Activated CD4-positive, alpha-beta memory T cell treated with anti-CD3 and anti-CD28 coated beads for 36 hours (primary cell): Measurements from ENCODE around the gene IGSF11. TPM values are rescaled to one million over a fixed set of nuclear protein-coding genes. Genes with fewer than 3 reads are reported as not detected.
"Not testable (repeated sequence)": the region's sequence is repeated elsewhere in the genome, so short reads cannot be mapped to it uniquely, and the experiment has no call there.

ENCODE experiments used
- CTCF ChIA-PET: fragments of 350-600 bp; sonication (Branson Sonifier 250); formaldehyde crosslinking; loops from one replicate; lab custom pipeline; 2021; ENCODE audit warnings: antibody characterized with exemption, inconsistent platforms; lab: Charles Lee
- POLR2A ChIA-PET: fragments of 350-600 bp; sonication (Branson Sonifier 250); formaldehyde crosslinking; loops from one replicate; lab custom pipeline; 2021; ENCODE audit warnings: antibody characterized with exemption; lab: Charles Lee
- DNase-seq: peaks from one replicate; pipeline ENCODE4 v3.0.0-alpha.2; 2020
- H3K27ac Mint-ChIP-seq: one replicate; pipeline ENCODE4 v1.8.0; 2021; ENCODE audit warnings: mixed read lengths
- H3K27me3 Mint-ChIP-seq: one replicate; pipeline ENCODE4 v1.8.0; 2021; ENCODE audit warnings: mixed read lengths
- H3K36me3 Mint-ChIP-seq: one replicate; pipeline ENCODE4 v1.8.0; 2021; ENCODE audit warnings: mixed read lengths
- H3K4me1 Mint-ChIP-seq: one replicate; pipeline ENCODE4 v1.8.0; 2021; ENCODE audit warnings: low read depth, mixed read lengths
- H3K4me3 Mint-ChIP-seq: one replicate; pipeline ENCODE4 v1.8.0; 2021; ENCODE audit warnings: mild to moderate bottlenecking, mixed read lengths
- H3K9me3 Mint-ChIP-seq: one replicate; pipeline ENCODE4 v1.8.0; 2021; ENCODE audit warnings: mixed read lengths
- intact Hi-C: fragments of 100-400 bp; cut with micrococcal nuclease; formaldehyde crosslinking; loops from one replicate; pipeline ENCODE4 v1.15.1; 2023
- total RNA-seq, 2 experiments: library from RNA; stranded (reverse); gene quantifications; one replicate each; pipeline ENCODE4 v1.2.3, GENCODE V29; 2021

The IGSF11 gene
- total RNA-seq, 2 experiments from 2014 or later, result 0.14 to 0.15 TPM

- no peaks in the 10 kb centered on the region for H3K36me3 Mint-ChIP-seq
- peaks cover 8% of the 10 kb centered on the region for H3K4me1 Mint-ChIP-seq
- H3K27me3 Mint-ChIP-seq, result no peaks in the 10 kb centered on the region
- H3K9me3 Mint-ChIP-seq, result no peaks in the 10 kb centered on the region
- intact Hi-C loops, result no loop called here
- CTCF ChIA-PET, result interaction anchor here (2.5 kb wide), 1 partner anchor 48 kb away, joined by 7 read pairs; the partner anchor contains the start of gene IGSF11
- no peak overlapping the region for H3K4me3 Mint-ChIP-seq
- DNase-seq, result no peak
- H3K27ac Mint-ChIP-seq, result no peak overlapping the region
- POLR2A ChIA-PET, result no interaction called here
These were observed 47.9 kb downstream of the IGSF11 start for GRCh38 chr3:118986734-118987133.

GRCh38 chr3:118984699-118985098 is 49.9 kb downstream of the IGSF11 start:
- DNase-seq, result no peak
- Mint-ChIP-seq H3K9me3 (no peaks in the 10 kb centered on the region), H3K4me1 (peaks cover 11% of the 10 kb centered on the region), H3K36me3 (no peaks in the 10 kb centered on the region), H3K27me3 (no peaks in the 10 kb centered on the region), H3K4me3 (no peak overlapping the region), H3K27ac (no peak overlapping the region)
- ChIA-PET CTCF (no interaction called here), POLR2A (no interaction called here)
- intact Hi-C loops, result loop anchor here (5.0 kb wide), 1 partner anchor 37 kb away; no protein-coding TSS in a partner anchor

- POLR2A ChIA-PET, result no interaction called here
- H3K27me3 Mint-ChIP-seq, result peaks cover 5% of the 10 kb centered on the region
- H3K4me1 Mint-ChIP-seq, result peaks cover 11% of the 10 kb centered on the region
- H3K27ac Mint-ChIP-seq, result no peak overlapping the region
- CTCF ChIA-PET, result no interaction called here
- DNase-seq, result no peak
- H3K4me3 Mint-ChIP-seq, result no peak overlapping the region
- no peaks in the 10 kb centered on the region for H3K9me3 Mint-ChIP-seq
- no peaks in the 10 kb centered on the region for H3K36me3 Mint-ChIP-seq
- intact Hi-C loops, result loop anchor here (5.0 kb wide), 1 partner anchor 34 kb away; no protein-coding TSS in a partner anchor
These were observed 53.0 kb downstream of the IGSF11 start for GRCh38 chr3:118981494-118982134.

- DNase-seq, result no peak
- POLR2A ChIA-PET, result no interaction called here
- H3K9me3 Mint-ChIP-seq, result no peaks in the 10 kb centered on the region
- intact Hi-C loops, result loop anchor here (5.0 kb wide), 1 partner anchor 34 kb away; no protein-coding TSS in a partner anchor
- CTCF ChIA-PET, result no interaction called here
- H3K27me3 Mint-ChIP-seq, result peaks cover 5% of the 10 kb centered on the region
- H3K4me1 Mint-ChIP-seq, result peaks cover 11% of the 10 kb centered on the region
- H3K4me3 Mint-ChIP-seq, result no peak overlapping the region
- no peak overlapping the region for H3K27ac Mint-ChIP-seq
- no peaks in the 10 kb centered on the region for H3K36me3 Mint-ChIP-seq
These were observed 53.8 kb downstream of the IGSF11 start for GRCh38 chr3:118980832-118981231.

- intact Hi-C loops, result no loop called here
- H3K9me3 Mint-ChIP-seq, result no peaks in the 10 kb centered on the region
- no peak overlapping the region for H3K27ac Mint-ChIP-seq
- H3K36me3 Mint-ChIP-seq, result no peaks in the 10 kb centered on the region
- POLR2A ChIA-PET, result no interaction called here
- peaks cover 5% of the 10 kb centered on the region for H3K27me3 Mint-ChIP-seq
- DNase-seq, result no peak
- peaks cover 8% of the 10 kb centered on the region for H3K4me1 Mint-ChIP-seq
- no peak overlapping the region for H3K4me3 Mint-ChIP-seq
- CTCF ChIA-PET, result no interaction called here
These were observed 56.3 kb downstream of the IGSF11 start for GRCh38 chr3:118978393-118978758.

GRCh38 chr3:118977671-118978392 is 56.8 kb downstream of the IGSF11 start:
- Mint-ChIP-seq H3K4me1 (peaks cover 8% of the 10 kb centered on the region), H3K9me3 (no peaks in the 10 kb centered on the region), H3K27me3 (peaks cover 5% of the 10 kb centered on the region), H3K27ac (no peak overlapping the region), H3K4me3 (no peak overlapping the region), H3K36me3 (no peaks in the 10 kb centered on the region)
- intact Hi-C loops, result no loop called here
- ChIA-PET POLR2A (no interaction called here), CTCF (no interaction called here)
- no peak for DNase-seq

GRCh38 chr3:118977118-118977517 is 57.5 kb downstream of the IGSF11 start:
- Mint-ChIP-seq H3K9me3 (no peaks in the 10 kb centered on the region), H3K27me3 (peaks cover 5% of the 10 kb centered on the region), H3K4me3 (no peak overlapping the region), H3K4me1 (peaks cover 6% of the 10 kb centered on the region), H3K36me3 (no peaks in the 10 kb centered on the region), H3K27ac (no peak overlapping the region)
- intact Hi-C loops, result no loop called here
- ChIA-PET CTCF (no interaction called here), POLR2A (no interaction called here)
- no peak for DNase-seq

GRCh38 chr3:118975476-118975875 is 59.2 kb downstream of the IGSF11 start:
- POLR2A ChIA-PET, H3K36me3 Mint-ChIP-seq, DNase-seq, H3K4me3 Mint-ChIP-seq, CTCF ChIA-PET, H3K27ac Mint-ChIP-seq, H3K27me3 Mint-ChIP-seq, H3K9me3 Mint-ChIP-seq, intact Hi-C loops, H3K4me1 Mint-ChIP-seq: not testable (repeated sequence)

- H3K9me3 Mint-ChIP-seq, result no peaks in the 10 kb centered on the region
- peaks cover 6% of the 10 kb centered on the region for H3K27me3 Mint-ChIP-seq
- no peak for DNase-seq
- intact Hi-C loops, result no loop called here
- no peak overlapping the region for H3K27ac Mint-ChIP-seq
- no peaks in the 10 kb centered on the region for H3K36me3 Mint-ChIP-seq
- peaks cover 3% of the 10 kb centered on the region for H3K4me1 Mint-ChIP-seq
- POLR2A ChIA-PET, result no interaction called here
- CTCF ChIA-PET, result no interaction called here
- H3K4me3 Mint-ChIP-seq, result no peak overlapping the region
These were observed 60.1 kb downstream of the IGSF11 start for GRCh38 chr3:118974356-118975097.

- ChIA-PET POLR2A (no interaction called here), CTCF (no interaction called here)
- intact Hi-C loops, result no loop called here
- H3K4me1 Mint-ChIP-seq, result peaks cover 3% of the 10 kb centered on the region
- H3K9me3 Mint-ChIP-seq, result no peaks in the 10 kb centered on the region
- no peak overlapping the region for H3K4me3 Mint-ChIP-seq
- H3K27ac Mint-ChIP-seq, result no peak overlapping the region
- no peaks in the 10 kb centered on the region for H3K36me3 Mint-ChIP-seq
- DNase-seq, result no peak
- peaks cover 1% of the 10 kb centered on the region for H3K27me3 Mint-ChIP-seq
These were observed 61.6 kb downstream of the IGSF11 start for GRCh38 chr3:118973050-118973449.

GRCh38 chr3:118970819-118971218 is 63.8 kb downstream of the IGSF11 start:
- POLR2A ChIA-PET, result no interaction called here
- DNase-seq, result no peak
- H3K4me3 Mint-ChIP-seq, result no peak overlapping the region

GRCh38 chr3:118968640-118969039 is 66.0 kb downstream of the IGSF11 start:
- no peak overlapping the region for H3K27ac Mint-ChIP-seq
- CTCF ChIA-PET, result no interaction called here
- POLR2A ChIA-PET, result no interaction called here
- H3K36me3 Mint-ChIP-seq, result no peaks in the 10 kb centered on the region
- H3K27me3 Mint-ChIP-seq, result peaks cover 1% of the 10 kb centered on the region
- DNase-seq, result no peak
- H3K4me1 Mint-ChIP-seq, result no peaks in the 10 kb centered on the region
- intact Hi-C loops, result no loop called here
- H3K4me3 Mint-ChIP-seq, result no peak overlapping the region
- H3K9me3 Mint-ChIP-seq, result no peaks in the 10 kb centered on the region

More at GRCh38 chr3:118970819-118971218, 63.8 kb downstream of the IGSF11 start:
- Mint-ChIP-seq H3K27ac (no peak overlapping the region), H3K36me3 (no peaks in the 10 kb centered on the region), H3K27me3 (peaks cover 1% of the 10 kb centered on the region), H3K4me1 (peaks cover 3% of the 10 kb centered on the region), H3K9me3 (no peaks in the 10 kb centered on the region)
- CTCF ChIA-PET, result interaction anchor here (0.6 kb wide), 1 partner anchor 15 kb away, joined by 3 read pairs; no protein-coding TSS in a partner anchor
- intact Hi-C loops, result no loop called here
